Hepatocyte (in vitro differentiated cells): Measurements from ENCODE around the gene ERV3-1. TPM values are rescaled to one million over a fixed set of nuclear protein-coding genes. Genes with fewer than 3 reads are reported as not detected.

Source experiments
- DNase-seq: peaks from one replicate; pipeline ENCODE4 v3.0.0-alpha.2; 2016; ENCODE audit warnings: low spot score
- H2AFZ ChIP-seq: fragments of 200-600 bp; sonication (generic); 2 replicates; pipeline ENCODE4 v1.6.0; 2016; ENCODE audit warnings: antibody characterized with exemption, mild to moderate bottlenecking
- H3K27ac ChIP-seq: fragments of 200-600 bp; sonication (generic); 2 replicates; pipeline ENCODE4 v1.5.1; 2016; ENCODE audit warnings: mild to moderate bottlenecking
- H3K27me3 ChIP-seq: fragments of 200-600 bp; sonication (generic); 2 replicates; pipeline ENCODE4 v1.6.1; 2016
- H3K36me3 ChIP-seq: fragments of 200-600 bp; sonication (generic); replicated peaks from 2 replicates; pipeline ENCODE4 v1.5.1; 2016; ENCODE audit warnings: low read depth; ENCODE audit not compliant: insufficient read depth
- H3K4me1 ChIP-seq: fragments of 200-600 bp; sonication (generic); 2 replicates; pipeline ENCODE4 v1.5.1; 2016; ENCODE audit warnings: mild to moderate bottlenecking, moderate library complexity; ENCODE audit not compliant: insufficient read depth
- H3K4me2 ChIP-seq: fragments of 200-600 bp; sonication (generic); 2 replicates; pipeline ENCODE4 v1.6.0; 2016
- H3K4me3 ChIP-seq: fragments of 200-600 bp; sonication (generic); 2 replicates; pipeline ENCODE4 v1.5.1; 2016; ENCODE audit warnings: mild to moderate bottlenecking
- H3K79me2 ChIP-seq: fragments of 200-600 bp; sonication (generic); 2 replicates; pipeline ENCODE4 v1.6.0; 2017; ENCODE audit warnings: mild to moderate bottlenecking
- H3K9me2 ChIP-seq: fragments of 200-600 bp; sonication (generic); replicated peaks from 2 replicates; pipeline ENCODE4 v1.6.0; 2017; ENCODE audit warnings: mild to moderate bottlenecking; ENCODE audit not compliant: insufficient read depth
- H3K9me3 ChIP-seq: fragments of 200-600 bp; sonication (generic); 2 replicates; pipeline ENCODE4 v1.5.1; 2016; ENCODE audit warnings: low read depth, mild to moderate bottlenecking
- H4K20me1 ChIP-seq: fragments of 200-600 bp; sonication (generic); 2 replicates; pipeline ENCODE4 v1.6.0; 2016; ENCODE audit warnings: mild to moderate bottlenecking; ENCODE audit not compliant: insufficient read depth, poor library complexity, severe bottlenecking
- CTCF ChIP-seq: fragments of 200-600 bp; sonication (generic); IDR thresholded peaks from 2 replicates; pipeline ENCODE4 v1.5.1; 2016; ENCODE audit warnings: antibody characterized with exemption, mild to moderate bottlenecking; ENCODE audit not compliant: poor library complexity
- EZH2 ChIP-seq: fragments of 200-600 bp; sonication (generic); IDR thresholded peaks from 2 replicates; pipeline ENCODE4 v1.6.1; 2016; ENCODE audit warnings: antibody characterized with exemption, mild to moderate bottlenecking, borderline replicate concordance
- EZH2phosphoT487 ChIP-seq: fragments of 200-600 bp; sonication (generic); IDR thresholded peaks from one replicate; pipeline ENCODE4 v1.6.1; 2018; ENCODE audit warnings: antibody characterized with exemption, mild to moderate bottlenecking, low read depth, moderate library complexity; ENCODE audit not compliant: unreplicated experiment, severe bottlenecking
- WGBS: methylation state at CpG from one replicate; pipeline ENCODE4 v1.1.6; 2016; ENCODE audit warnings: low lambda C conversion rate; ENCODE audit errors: missing lambda C conversion rate; 5-methylcytosine and 5-hydroxymethylcytosine counted together
- polyA plus RNA-seq: library from polyadenylated mRNA; unstranded; fragments of >200 nt; fragmentation: Nextera tagmentation; extraction: Ambion mirVana; gene quantifications from 2 replicates; pipeline ENCODE4 v1.2.1, GENCODE V29; 2016
- total RNA-seq: library from RNA; depleted of rRNA; stranded (reverse); fragments of >200 nt; gene quantifications from 2 replicates; pipeline ENCODE4 v1.2.3, GENCODE V29; 2014

The ERV3-1 gene
- total and polyA plus RNA-seq, 2 experiments from 2014 or later, result 18.6 to 21.8 TPM

DNA sequence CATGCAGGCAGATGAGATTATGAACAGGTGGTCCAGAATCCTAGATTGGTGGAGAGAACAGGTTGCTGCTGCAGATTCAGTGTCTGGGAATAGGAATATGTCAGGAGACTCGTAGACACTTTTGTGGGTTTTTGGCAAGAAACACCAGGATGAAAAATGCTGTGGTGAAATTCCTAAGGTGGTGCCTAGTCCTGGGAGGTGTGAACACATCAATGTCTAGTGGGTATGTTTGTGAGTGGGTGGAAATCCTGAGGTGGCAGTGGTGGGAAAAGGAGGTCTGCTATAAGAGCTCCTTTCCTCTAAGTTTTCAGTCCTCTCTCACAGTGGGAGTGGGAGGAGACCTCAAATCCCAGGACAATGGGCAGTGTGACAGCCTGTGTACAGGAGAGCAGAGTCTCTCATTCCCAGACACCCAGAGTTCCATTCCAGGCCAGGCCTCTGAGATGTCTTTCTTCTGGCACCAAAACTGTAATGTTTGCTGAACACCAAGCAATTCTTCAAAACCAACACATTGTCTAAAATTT is 5.1 kb downstream of the ERV3-1 start:
- H3K9me2 ChIP-seq, result no peaks in the 10 kb centered on the region
- no peaks in the 10 kb centered on the region for H4K20me1 ChIP-seq
- no peak overlapping the region for H2AFZ ChIP-seq
- no peaks in the 10 kb centered on the region for H3K27me3 ChIP-seq
- WGBS, result 0% methylated on average over 1 of the region's 1 CpG
- no peak overlapping the region for H3K4me2 ChIP-seq
- DNase-seq, result no peak
- H3K4me1 ChIP-seq, result peaks cover 5% of the 10 kb centered on the region
- peaks cover 32% of the 10 kb centered on the region for H3K9me3 ChIP-seq
- H3K4me3 ChIP-seq, result no peak overlapping the region
- no peaks in the 10 kb centered on the region for H3K36me3 ChIP-seq
- no peak for TF ChIP-seq CTCF
- TF ChIP-seq EZH2phosphoT487, result no peak
- TF ChIP-seq EZH2, result no peak
- H3K79me2 ChIP-seq, result peaks cover 62% of the 10 kb centered on the region
- H3K27ac ChIP-seq, result no peak overlapping the region

DNA sequence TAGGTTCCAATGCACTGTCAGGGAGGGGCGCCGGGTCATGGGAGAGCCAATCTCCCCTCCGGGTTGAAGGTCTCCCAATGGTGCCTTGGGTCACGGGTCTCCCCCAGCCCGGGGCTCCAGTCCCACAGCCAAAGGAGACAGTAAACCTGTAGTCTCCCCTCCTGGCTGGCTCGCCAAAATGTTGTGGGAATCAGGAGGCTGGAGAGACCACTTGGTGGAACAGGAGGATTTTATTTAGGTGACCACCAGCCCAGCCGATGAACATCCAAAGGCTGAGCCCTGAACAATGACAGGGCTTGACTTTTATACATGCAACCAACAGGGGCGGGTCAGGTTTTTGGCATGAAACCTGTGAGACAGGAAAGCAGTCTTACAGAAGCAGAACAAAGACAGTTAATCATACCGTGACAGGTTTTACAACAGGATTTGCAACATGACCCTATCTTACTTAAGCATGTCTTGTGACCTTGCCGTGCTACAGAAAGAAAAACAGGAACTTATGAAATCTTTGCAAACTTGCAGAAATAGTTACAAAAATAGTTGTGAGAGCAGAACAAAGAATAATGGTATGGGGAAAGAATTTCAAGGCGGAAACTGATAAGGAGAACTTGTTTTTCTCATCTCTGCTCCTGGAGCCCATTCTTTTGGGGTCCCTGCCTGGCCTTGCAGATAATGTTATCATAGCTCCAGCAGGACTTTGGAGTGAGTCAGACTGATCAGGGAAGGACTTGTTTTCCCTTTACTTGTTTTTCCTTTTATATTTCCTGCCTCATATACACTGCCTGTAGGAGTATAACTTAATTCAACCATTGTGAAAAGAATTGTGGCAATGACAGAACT is 7.1 kb downstream of the ERV3-1 start:
- 92% methylated on average over 11 of the region's 11 CpGs for WGBS
- TF ChIP-seq CTCF, result no peak
- no peak for TF ChIP-seq EZH2phosphoT487
- no peak for TF ChIP-seq EZH2
- no peak overlapping the region for H3K4me3 ChIP-seq
- DNase-seq, result peak; percentile 30
- H3K27ac ChIP-seq, result peak overlapping the region; percentile 92
- H3K27me3 ChIP-seq, result no peaks in the 10 kb centered on the region
- H3K4me2 ChIP-seq, result no peak overlapping the region
- H4K20me1 ChIP-seq, result no peaks in the 10 kb centered on the region
- peaks cover 42% of the 10 kb centered on the region for H3K9me3 ChIP-seq
- no peaks in the 10 kb centered on the region for H3K9me2 ChIP-seq
- no peaks in the 10 kb centered on the region for H3K36me3 ChIP-seq
- H3K4me1 ChIP-seq, result no peaks in the 10 kb centered on the region
- H2AFZ ChIP-seq, result no peak overlapping the region
- H3K79me2 ChIP-seq, result peaks cover 45% of the 10 kb centered on the region

DNA sequence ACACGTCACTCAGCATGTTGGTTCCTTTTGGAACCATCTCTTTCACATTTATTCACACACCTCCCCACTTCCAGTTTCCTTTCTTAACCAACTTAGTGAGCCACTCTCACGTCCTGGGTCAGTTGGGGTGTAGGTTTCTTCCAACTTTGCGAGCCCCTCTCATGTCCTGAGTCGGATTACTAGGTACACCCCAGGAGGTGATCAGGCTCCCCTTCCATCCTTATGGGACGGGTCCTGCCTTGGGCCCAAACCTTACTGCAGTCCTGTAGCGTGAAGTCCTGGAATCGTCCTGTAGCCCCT is 7.7 kb downstream of the ERV3-1 start:
- H4K20me1 ChIP-seq, result no peaks in the 10 kb centered on the region
- no peaks in the 10 kb centered on the region for H3K36me3 ChIP-seq
- H3K9me2 ChIP-seq, result no peaks in the 10 kb centered on the region
- H3K4me1 ChIP-seq, result no peaks in the 10 kb centered on the region
- peaks cover 43% of the 10 kb centered on the region for H3K9me3 ChIP-seq
- no peak for TF ChIP-seq CTCF
- TF ChIP-seq EZH2, result no peak
- no peak for TF ChIP-seq EZH2phosphoT487
- H3K27ac ChIP-seq, result peak overlapping the region; percentile 92
- H3K4me2 ChIP-seq, result no peak overlapping the region
- WGBS, result 96% methylated on average over 7 of the region's 7 CpGs
- H2AFZ ChIP-seq, result no peak overlapping the region
- H3K4me3 ChIP-seq, result no peak overlapping the region
- no peak for DNase-seq
- no peaks in the 10 kb centered on the region for H3K27me3 ChIP-seq
- peaks cover 39% of the 10 kb centered on the region for H3K79me2 ChIP-seq
